ENCODE results near the gene MSI2. TPM values are rescaled to one million over a fixed set of nuclear protein-coding genes. Genes with fewer than 3 reads are reported as not detected.

MSI2 gene
- total and polyA plus RNA-seq, 2 experiments from 2014 or later = 15.7 to 76.4 TPM

- no peak overlapping the region for H3K27ac ChIP-seq
- no peaks in the 10 kb centered on the region for H3K36me3 ChIP-seq
- DNase-seq (ENCODE audit: low read depth in 1 of 2, low spot score in 1 of 2) = no peak
- H3K27me3 ChIP-seq = no peaks in the 10 kb centered on the region
- no peak for TF ChIP-seq CTCF (IDR thresholded peaks at IDR 0.05; ENCODE audit: low read depth, low read length)
- no peaks in the 10 kb centered on the region for H3K9me3 ChIP-seq (ENCODE audit: low read depth)
- H3K4me3 ChIP-seq = no peak overlapping the region
- H3K4me1 ChIP-seq (ENCODE audit: low read depth) = peaks cover 14% of the 10 kb centered on the region
These were observed 243.3 kb downstream of the MSI2 start for GRCh38 chr17:57499648-57500049.

GRCh38 chr17:57501016-57501415, 244.7 kb downstream of the MSI2 start:
- H3K36me3 ChIP-seq = no peaks in the 10 kb centered on the region
- no peaks in the 10 kb centered on the region for H3K9me3 ChIP-seq (ENCODE audit: low read depth)
- H3K4me1 ChIP-seq (ENCODE audit: low read depth) = peaks cover 18% of the 10 kb centered on the region
- H3K27ac ChIP-seq = peak overlapping the region; percentile 25
- H3K4me3 ChIP-seq = no peak overlapping the region
- no peaks in the 10 kb centered on the region for H3K27me3 ChIP-seq
- DNase-seq (ENCODE audit: low read depth in 1 of 2, low spot score in 1 of 2) = no peak
- TF ChIP-seq CTCF (IDR thresholded peaks at IDR 0.05; ENCODE audit: low read depth, low read length) = no peak

GRCh38 chr17:57502022-57502421, 245.7 kb downstream of the MSI2 start:
- peaks cover 26% of the 10 kb centered on the region for H3K4me1 ChIP-seq (ENCODE audit: low read depth)
- no peaks in the 10 kb centered on the region for H3K27me3 ChIP-seq
- no peak for DNase-seq (ENCODE audit: low read depth in 1 of 2, low spot score in 1 of 2)
- H3K9me3 ChIP-seq (ENCODE audit: low read depth) = no peaks in the 10 kb centered on the region
- H3K27ac ChIP-seq = no peak overlapping the region
- TF ChIP-seq CTCF (IDR thresholded peaks at IDR 0.05; ENCODE audit: low read depth, low read length) = no peak
- H3K36me3 ChIP-seq = no peaks in the 10 kb centered on the region
- H3K4me3 ChIP-seq = no peak overlapping the region

DNA sequence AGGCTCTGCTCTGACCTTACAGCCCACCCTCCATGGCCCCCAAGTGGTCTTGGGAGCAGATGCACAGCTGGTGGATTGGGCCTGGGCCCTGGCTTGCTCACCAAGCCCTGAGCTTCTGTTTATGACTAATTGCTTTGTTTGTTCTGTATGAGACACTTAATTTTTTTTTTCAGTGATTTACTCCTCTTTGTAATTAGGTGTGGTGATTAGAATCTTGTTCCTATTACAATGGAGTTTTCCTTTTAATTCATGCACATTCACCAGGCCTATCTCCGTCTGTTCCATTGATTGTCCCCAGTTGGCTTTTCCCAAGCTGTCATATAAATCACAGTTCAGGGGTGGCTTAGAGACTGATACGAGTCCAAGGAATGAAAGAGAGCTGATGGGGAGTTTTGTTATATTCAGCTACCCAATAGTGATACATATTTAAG, 246.5 kb downstream of the MSI2 start:
- no peak overlapping the region for H3K27ac ChIP-seq
- peaks cover 26% of the 10 kb centered on the region for H3K4me1 ChIP-seq (ENCODE audit: low read depth)
- TF ChIP-seq CTCF (IDR thresholded peaks at IDR 0.05; ENCODE audit: low read depth, low read length) = no peak
- H3K9me3 ChIP-seq (ENCODE audit: low read depth) = no peaks in the 10 kb centered on the region
- H3K36me3 ChIP-seq = no peaks in the 10 kb centered on the region
- no peak for DNase-seq (ENCODE audit: low read depth in 1 of 2, low spot score in 1 of 2)
- no peak overlapping the region for H3K4me3 ChIP-seq
- H3K27me3 ChIP-seq = no peaks in the 10 kb centered on the region

- no peak for TF ChIP-seq CTCF (IDR thresholded peaks at IDR 0.05; ENCODE audit: low read depth, low read length)
- H3K9me3 ChIP-seq (ENCODE audit: low read depth) = no peaks in the 10 kb centered on the region
- no peak overlapping the region for H3K4me3 ChIP-seq
- H3K27ac ChIP-seq = no peak overlapping the region
- no peak for DNase-seq (ENCODE audit: low read depth in 1 of 2, low spot score in 1 of 2)
- H3K4me1 ChIP-seq (ENCODE audit: low read depth) = peaks cover 26% of the 10 kb centered on the region
- no peaks in the 10 kb centered on the region for H3K27me3 ChIP-seq
- H3K36me3 ChIP-seq = no peaks in the 10 kb centered on the region
These were observed 247.9 kb downstream of the MSI2 start for GRCh38 chr17:57504208-57504607.
